Kidney epithelial cell (primary cell): ENCODE results near the gene SBK3. TPM values are rescaled to one million over a fixed set of nuclear protein-coding genes. Genes with fewer than 3 reads are reported as not detected.

Source experiments
- DNase-seq: peaks from one replicate; pipeline ENCODE4 v3.0.0-alpha.2; 2010; ENCODE audit warnings: low read depth
- H3K27me3 ChIP-seq: 2 replicates; pipeline ENCODE4 v1.6.0; 2011; ENCODE audit warnings: low read length; ENCODE audit not compliant: control insufficient read depth, insufficient read depth
- H3K36me3 ChIP-seq: 2 replicates; pipeline ENCODE4 v1.5.1; 2011; ENCODE audit warnings: low read length; ENCODE audit not compliant: control insufficient read depth, insufficient read depth
- H3K4me3 ChIP-seq: 2 replicates; pipeline ENCODE4 v1.5.1; 2011; ENCODE audit warnings: low read depth, mild to moderate bottlenecking, control low read depth, low read length
- CTCF ChIP-seq: IDR thresholded peaks from 2 replicates; pipeline ENCODE4 v1.5.1; 2011; ENCODE audit warnings: mild to moderate bottlenecking, moderate library complexity, low read length, control low read depth, inconsistent platforms; ENCODE audit not compliant: insufficient read depth, poor library complexity, severe bottlenecking
- total RNA-seq: library from RNA; depleted of rRNA; stranded (reverse); fragments of >200 nt; gene quantifications from 2 replicates; pipeline ENCODE4 v1.2.3, GENCODE V29; 2015

SBK3 gene
- total RNA-seq, 1 donor from 2014 or later, result 0.33 TPM

- Histone ChIP-seq H3K27me3 (no peaks in the 10 kb centered on the region), H3K36me3 (no peaks in the 10 kb centered on the region), H3K4me3 (no peak overlapping the region)
- no peak for DNase-seq
- TF ChIP-seq CTCF, result no peak
These were observed 41.1 kb downstream of the SBK3 start for GRCh38 chr19:55504252-55504603.

DNA sequence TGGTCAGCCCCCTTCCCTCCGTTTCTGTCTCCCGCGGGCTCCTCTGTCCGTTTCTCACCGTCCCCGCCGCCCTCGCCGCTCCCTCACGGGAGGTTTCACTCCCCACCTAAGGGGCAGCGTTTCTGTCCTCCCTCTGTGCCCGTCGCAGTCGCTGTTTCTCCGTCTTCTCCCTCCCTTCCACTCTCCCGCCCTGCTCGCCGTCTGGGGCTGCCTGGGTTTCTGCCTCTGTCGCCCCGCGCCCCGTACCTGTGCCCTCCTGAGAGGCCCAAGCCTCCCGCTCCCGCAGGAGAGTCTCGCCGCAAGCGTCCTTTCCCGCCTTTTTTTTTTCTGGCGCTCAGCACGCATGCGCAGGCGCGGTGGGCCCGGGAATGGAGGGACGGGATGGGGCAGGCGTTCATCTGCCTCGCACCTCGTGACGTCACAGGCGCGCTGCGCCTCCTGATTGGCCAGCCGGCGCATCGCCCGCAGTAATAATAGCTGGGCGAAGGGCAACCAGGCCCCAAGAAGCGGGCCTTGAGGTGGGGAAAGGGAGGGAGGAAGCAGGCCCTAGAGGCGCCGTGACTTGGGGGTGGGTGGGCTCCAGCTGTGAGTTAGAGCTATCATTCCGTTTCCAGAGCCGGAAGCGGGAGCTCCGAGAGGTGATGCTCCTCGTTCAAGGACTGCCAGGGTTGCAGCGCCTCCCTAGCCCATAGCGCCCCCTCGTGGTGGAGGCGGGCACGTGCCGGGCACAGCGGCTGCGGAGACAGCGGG, 41.7 kb downstream of the SBK3 start:
- no peaks in the 10 kb centered on the region for H3K27me3 ChIP-seq
- peak overlapping the region; percentile 38 for H3K4me3 ChIP-seq
- H3K36me3 ChIP-seq, result no peaks in the 10 kb centered on the region
- peak; percentile 99 for TF ChIP-seq CTCF
- no peak for DNase-seq

DNA sequence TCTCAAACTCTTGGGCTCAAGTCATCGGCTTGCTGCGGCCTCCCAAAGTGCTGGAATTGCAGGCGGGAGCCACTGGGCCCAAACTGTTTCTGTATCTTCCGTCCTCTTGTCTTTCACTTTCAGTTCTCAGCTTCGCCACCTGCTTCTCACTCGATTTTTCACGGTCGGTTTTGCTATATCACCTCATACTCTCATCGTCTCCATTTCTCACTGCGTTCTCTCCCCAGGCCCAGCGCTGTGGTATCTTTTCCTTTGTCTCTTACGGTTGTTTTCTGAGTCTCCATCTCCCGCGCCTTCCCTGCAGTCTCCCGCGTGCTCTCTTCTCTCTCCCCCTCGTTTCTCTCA, 42.2 kb downstream of the SBK3 start:
- Histone ChIP-seq H3K4me3 (no peak overlapping the region), H3K27me3 (no peaks in the 10 kb centered on the region), H3K36me3 (peaks cover under 1% of the 10 kb centered on the region)
- no peak for DNase-seq
- no peak for TF ChIP-seq CTCF

DNA sequence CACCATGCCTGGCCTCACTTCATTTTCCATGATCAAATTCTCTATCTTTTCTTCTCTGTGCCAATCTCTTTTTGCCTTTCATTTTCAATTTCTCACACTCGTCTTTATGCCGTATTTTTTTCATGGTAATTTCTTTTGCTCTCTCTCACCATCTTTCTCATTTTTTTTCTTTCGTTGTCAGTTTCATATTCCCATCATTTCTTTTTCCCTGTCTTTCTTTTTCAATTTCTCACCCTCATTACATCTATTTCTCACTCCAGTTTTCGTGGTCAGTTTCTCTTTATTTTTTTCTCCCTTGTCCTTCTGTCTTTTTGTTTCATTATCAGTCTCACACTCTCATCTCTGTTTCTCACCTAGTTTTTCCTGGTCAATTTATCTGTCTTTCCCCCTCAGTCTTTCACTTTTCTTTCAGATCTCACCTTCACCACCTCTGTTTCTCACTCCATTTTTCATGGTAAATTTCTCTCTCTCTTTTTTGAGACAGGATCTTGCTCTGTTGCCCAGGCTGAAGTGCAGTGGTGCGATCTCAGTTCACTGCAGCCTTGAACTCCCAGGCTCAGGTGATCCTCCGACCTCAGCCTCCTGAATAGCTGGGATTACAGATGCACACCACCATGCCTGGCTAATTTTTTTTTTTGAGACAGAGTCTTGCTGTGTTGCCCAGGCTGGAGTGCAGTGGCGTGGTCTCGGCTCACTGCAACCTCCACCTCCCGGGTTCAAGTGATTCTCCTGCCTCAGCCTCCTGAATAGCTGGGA, 43.0 kb downstream of the SBK3 start:
- DNase-seq, result no peak
- no peaks in the 10 kb centered on the region for H3K27me3 ChIP-seq
- no peak overlapping the region for H3K4me3 ChIP-seq
- TF ChIP-seq CTCF, result no peak
- H3K36me3 ChIP-seq, result peaks cover 2% of the 10 kb centered on the region

DNA sequence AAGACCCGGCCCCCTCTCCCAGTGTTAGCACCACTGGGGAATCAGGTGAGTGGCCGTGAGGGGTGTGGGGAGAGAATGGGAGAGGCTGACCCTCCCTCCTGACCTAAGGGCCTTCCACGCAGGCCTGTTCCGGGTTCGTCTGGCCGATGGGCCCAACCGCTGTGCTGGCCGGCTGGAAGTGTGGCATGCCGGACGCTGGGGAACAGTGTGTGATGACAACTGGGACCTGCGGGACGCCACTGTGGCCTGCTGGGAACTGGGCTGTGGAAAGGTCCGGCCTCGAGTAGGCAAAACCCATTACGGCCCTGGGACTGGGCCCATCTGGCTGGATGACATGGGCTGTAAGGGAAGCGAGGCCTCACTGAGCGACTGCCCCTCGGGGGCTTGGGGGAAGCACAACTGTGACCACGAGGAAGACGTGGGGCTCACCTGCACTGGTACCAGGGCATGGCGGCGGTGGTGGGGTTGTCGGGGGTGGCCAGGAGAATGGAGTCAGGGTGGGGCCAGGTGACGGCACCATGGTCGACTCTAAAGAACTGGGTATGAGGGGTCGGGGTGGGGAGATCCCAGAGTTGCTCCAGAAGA, 44.9 kb downstream of the SBK3 start:
- Histone ChIP-seq H3K4me3 (no peak overlapping the region), H3K36me3 (peaks cover 2% of the 10 kb centered on the region), H3K27me3 (no peaks in the 10 kb centered on the region)
- no peak for DNase-seq
- TF ChIP-seq CTCF, result no peak
